Smooth muscle cell of the brain vasculature (primary cell): ENCODE measurements around the gene TMEM212.

ENCODE experiments used
- DNase-seq: peaks from one replicate; pipeline ENCODE4 v3.0.0-alpha.2; 2012; ENCODE audit warnings: low read depth, low spot score

The TMEM212 gene

DNA sequence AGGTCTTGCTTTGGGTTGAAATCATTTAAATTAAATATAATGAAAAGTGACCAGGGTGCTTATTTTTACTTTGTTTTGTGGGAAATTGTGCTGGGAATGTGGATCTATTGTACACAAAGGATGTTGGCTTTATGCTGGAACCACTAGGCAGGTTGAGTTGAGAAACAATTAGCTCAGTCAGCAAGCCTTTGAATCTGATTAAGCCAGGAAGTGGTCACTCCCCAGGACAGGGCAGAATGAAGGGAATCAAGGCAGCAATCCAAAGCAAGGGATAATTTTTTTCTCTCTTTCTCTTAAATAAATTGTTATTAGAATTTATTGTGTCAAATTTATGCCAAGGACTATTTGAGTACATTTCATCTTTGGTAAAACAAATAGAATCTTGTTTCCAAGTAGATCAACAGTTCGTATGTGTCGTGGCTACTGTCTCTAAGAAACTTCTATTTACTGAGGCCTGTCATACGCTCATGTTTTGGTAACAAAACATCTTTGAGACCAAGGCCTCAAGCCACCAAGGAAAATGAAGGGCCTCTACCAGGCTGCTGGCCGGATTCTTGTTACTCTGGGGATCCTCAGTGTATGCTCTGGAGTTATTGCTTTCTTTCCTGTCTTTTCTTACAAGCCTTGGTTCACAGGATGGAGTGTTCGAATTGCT, at the start of gene TMEM212:
Gene TMEM212 (plus strand): TSS at position 486 of the 655 bp plus-strand sequence. CDS start 35 bp downstream, at position 521.
- no peak for DNase-seq

DNA sequence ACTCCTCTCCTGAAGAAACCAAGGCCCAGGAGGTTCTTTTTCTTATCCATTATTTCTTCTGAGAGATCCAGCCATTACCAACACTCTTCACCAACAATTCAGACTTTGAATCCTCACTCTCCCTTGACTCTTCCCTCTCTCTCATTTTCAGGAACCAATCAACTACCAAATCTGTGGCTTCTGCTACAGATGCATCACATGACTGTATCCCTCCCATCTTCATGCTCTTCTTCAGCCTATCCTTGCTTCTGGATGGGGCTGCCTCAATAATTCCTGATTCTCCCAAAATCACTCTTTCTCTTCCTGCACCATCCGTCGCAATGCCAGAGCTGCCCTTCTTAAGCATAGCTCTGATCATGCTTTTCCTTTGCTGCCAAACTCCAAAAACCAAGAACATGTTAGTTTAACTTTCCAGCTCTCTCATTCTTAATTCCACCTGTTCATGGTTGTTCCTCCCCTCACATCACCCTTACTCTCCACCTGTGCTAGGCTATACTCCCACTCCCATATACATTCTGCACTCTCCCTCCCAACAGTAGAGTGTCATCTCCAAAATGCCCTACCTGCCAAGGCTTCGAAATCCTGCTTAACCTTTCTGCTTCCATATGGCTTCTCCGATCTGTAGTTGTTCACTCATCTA, 46.4 kb upstream of the TMEM212 start:
- DNase-seq: no peak

DNA sequence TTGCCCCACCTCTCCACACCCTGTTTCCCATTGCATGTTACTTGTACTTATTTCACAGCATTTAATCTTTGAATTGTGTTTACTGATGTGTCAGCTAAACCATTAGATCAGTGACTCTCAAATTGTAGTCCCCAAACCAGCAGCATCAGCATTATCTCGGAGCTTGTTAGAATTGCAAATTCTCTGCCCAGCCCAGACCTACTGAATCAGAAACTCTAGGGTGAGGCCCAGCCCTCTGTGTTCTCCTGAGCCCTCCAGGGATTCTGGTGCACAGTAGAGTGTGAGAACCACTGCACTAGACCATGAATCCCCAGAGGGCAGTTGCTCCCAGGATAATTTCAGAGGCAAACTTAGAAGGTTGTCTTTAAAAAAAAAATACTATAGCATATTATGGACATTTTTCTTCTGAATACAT, 45.9 kb upstream of the TMEM212 start:
- no peak for DNase-seq

DNA sequence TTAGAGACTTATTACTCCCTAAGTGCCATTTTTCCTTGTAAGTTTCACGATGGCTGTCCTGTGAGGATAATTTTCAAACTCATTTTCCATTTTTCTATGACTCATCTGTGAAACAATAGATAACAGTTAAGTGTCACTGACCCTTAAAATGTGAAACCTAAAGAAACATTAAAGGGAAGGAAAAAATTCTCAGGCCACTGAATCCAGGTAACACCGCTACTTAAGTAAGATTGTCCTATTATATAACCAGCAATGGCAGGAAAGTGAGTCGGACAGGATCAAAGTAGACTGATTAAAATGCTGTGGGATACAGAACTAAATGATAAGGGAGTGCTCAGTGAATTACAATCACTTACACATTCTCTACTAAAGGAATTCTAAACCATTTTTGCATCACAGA, 45.3 kb upstream of the TMEM212 start:
- no peak for DNase-seq

DNA sequence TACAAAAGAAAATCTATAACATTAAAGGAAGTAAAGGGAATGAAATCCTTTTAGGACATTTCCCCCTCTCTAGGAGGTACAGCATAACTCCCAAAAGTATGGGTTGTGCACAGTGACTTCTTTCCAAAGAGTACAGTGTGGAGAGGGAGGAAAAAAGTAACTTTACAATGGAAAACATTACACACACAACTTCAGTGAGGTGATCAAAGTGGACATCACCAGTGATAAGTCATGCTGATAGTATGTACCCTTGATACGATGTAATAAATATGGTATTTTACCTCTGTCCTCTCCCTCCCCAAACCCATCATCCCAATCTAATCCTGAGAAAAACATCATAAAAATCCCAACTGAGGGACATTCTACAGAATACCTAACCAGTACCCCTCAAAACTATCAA, 43.6 kb upstream of the TMEM212 start:
- DNase-seq: no peak

DNA sequence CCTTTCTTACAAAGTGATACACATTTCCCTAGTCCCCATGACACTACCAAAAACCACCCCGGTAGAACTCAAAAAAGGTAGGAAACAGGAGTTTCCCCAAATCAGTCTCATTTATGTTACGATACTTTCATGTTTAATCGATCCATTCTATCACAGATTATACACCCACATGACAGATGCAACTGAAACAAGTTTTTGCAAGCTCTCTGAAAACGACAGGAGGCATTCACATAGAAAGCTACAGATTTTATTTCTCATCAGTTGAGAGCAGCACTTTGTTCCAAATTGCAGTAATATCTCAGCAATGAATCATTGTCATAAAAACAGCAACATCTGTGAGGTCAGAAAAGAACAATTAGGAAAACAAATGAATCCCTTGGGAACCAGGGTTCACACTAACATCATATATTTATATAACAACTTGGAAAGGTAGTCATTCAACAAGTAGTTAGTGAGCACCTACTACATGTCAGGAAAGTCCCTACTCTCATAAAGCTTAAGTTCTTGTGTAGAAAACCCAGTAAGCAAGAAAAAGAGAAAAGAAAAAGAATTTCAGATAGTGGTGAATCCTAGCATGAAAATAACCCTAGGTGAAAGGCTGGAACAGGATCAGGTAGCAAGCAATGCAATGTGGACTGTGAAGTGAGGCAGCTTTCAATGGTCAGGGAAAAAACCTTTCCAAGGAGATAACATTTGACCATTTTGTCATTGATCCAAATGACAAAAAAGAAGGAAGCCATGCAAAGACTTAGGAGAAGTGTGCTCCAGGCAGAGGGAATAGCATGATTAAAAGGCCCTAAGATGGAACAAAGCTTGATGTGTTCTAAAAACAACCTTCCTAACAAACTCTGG, 41.2 kb upstream of the TMEM212 start:
- DNase-seq: no peak

DNA sequence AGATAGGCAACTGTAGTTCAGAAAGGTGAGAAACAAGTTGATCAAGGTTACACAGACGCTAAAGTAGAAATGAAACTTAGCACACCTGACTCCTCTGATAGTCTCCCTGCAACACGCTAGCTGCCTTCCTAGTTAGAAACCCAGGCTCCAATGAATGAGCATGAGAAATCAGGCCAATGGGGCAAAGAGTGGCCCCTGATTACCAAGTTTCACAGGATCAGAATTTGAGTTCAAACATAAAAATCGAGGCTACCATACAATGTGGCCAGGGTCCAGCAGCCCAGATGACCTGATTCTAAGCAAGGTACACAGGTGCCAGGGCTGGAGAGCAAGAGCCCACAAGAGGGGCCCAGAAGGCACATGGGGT, 40.6 kb upstream of the TMEM212 start:
- DNase-seq: no peak

DNA sequence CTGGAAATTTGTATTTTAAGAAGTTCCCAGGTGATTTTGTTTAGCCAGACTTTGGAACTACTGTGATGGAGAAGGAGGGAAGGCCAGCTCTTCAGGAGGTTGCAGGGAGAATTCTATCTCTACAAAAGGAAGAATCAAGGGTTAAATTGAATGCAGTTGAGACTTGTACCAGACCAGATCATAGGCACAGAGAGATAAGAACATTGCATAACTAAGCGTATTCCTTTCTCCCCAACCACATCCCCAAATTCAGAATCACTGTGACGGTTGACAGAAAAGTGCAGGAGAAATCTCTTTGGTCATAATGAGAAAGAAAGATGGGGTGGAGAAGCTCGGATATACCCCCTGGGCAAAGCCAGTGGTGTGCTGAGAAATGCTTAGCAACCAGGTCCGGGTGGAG, 40.1 kb upstream of the TMEM212 start:
- no peak for DNase-seq

DNA sequence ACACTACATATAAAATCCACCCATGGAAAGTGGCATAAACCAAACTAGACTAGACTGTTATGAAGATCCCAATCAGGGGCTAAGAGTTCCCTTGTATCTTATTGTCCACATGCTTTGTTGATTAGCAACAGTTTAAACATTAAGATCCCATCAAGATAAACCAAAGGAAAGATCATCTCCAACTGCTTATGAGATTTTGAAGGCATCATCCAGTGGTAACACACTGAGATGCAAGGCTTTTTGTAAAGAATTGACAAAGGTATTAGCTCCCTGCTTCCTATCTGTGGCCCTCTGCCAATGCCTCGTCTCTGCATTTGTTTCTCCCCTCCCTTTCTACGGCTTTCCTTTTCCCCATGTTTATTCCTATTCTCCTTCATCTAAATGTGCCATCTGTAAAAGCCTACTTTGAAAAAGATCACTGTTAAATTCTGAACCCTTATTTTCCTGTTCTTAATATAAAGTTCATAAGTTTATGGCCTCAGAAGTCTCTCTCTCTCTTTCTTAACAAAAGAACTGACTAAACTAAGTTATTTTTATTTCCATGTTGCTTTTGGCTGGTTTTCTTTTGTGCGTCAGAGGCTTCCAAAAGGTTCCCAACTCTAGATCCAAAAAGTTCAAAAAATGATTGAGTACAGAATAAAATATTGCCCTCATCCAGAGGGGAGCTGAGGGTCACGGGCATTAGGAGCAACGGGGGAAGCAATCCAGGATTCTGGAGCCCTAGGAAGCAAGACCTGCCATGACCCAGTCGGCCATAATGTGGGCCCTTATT, 38.3 kb upstream of the TMEM212 start:
- no peak for DNase-seq

DNA sequence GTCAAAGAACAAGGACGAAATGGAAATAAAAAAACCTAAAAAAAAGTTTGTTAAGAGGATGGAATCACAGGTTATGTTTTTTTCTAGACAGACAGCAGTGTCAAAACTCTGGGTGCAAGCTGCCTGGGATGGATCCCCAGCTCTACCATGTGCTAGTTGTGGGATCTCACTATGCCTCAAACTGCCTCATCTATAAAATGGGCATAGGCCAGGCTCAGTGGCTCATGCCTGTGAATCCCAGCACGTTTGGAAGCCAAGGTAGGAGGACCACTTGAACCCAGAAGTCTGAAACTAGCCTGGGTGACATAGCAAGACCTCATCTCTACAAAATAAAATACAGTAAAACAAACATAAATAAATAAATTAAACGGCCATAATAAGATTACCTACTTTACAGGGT, 37.5 kb upstream of the TMEM212 start:
- DNase-seq: no peak

DNA sequence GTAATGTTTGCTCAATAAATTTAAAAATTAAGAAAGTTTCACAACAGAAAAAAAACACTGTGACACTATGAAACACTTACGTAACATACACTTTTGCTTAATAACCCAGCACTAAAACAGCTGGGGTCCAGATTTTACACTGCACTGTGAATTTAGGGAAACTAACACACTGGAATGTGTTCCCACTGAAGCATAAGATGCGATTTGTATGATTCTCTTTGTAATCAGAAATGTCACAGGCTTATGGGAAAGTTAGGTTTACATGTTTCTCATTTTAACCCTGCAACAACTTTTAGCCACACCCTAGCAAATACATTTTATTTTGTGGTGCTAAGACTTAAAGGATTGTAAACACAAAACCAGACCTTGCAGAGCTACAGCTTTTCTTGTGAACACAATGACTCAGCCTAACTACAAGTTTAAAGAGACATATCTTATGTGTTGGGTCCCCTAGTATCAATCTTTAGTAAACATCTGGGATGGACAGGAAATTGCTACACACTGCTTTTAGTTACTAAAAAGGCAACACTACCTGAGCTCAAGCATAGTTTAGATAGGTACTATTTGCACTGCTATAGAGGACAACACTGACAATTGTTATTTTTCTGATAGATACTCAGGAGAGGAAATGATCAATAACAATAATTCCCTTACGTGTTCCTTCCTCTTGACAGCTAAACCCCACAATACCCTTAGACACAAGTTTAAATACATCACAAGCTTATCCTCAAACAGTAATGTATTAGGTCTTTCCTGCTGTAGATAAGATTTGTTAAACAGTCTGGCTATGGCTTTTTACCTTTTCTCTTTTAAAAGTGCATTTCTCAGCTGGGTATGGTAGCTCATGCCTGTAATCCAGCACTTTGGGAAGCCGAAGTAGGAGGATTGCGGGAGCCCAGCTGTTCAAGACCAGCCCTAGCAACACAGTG, 36.7 kb upstream of the TMEM212 start:
- DNase-seq: no peak

DNA sequence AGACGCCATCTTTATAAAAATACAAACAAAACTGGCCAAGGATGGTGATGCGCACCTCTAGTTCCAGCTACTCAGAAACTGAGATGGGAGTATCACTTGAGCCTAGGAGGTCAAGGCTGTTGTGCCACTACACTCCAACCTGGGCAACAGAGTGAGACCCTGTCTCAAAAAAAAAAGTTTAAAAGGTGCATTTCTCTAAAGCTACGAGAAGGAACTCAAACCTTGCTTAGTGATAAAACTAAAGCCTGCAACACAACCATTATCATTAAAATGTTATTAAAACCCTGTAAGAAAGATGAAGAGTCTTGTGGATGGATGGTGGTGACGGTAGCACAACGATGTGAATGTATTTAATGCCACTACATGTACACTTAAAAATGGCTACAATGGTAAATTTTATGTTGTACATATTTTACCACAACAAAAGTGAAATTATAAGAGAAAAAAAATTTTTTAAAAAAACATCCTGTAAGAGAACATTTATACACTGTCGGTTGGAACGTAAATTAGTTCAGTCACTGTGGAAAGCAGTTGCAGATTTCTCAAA, 35.9 kb upstream of the TMEM212 start:
- no peak for DNase-seq

DNA sequence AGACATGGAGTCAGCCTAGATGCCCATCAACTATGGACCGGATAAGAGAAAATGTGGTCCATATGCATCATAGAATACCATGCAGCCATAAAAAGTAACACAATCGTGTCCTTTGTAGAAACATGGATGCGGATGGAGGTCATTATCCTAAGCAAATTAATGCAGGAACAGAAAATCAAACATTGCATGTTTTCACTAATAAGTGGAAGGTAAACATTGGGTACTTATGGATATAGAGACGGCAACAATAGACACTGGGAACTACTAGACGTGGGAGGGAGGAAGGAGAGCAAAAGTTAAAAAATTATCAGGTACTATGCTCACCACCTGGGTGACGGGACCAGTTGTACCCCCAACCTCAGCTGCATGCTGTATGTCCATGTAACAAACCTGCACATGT, 35.3 kb upstream of the TMEM212 start:
- no peak for DNase-seq

DNA sequence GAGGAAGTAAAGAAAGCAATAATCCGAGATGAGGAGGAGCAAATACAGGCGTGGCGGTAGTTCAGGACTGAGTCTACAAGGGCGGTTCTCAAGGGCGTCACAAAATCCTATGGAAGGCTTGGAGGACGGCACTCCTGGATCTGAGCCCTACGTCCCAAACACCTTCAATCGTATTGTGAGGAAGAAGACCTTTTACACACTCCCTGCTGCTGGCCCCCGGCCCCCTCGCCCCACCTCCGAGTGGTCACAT, 33.6 kb upstream of the TMEM212 start:
- no peak for DNase-seq

DNA sequence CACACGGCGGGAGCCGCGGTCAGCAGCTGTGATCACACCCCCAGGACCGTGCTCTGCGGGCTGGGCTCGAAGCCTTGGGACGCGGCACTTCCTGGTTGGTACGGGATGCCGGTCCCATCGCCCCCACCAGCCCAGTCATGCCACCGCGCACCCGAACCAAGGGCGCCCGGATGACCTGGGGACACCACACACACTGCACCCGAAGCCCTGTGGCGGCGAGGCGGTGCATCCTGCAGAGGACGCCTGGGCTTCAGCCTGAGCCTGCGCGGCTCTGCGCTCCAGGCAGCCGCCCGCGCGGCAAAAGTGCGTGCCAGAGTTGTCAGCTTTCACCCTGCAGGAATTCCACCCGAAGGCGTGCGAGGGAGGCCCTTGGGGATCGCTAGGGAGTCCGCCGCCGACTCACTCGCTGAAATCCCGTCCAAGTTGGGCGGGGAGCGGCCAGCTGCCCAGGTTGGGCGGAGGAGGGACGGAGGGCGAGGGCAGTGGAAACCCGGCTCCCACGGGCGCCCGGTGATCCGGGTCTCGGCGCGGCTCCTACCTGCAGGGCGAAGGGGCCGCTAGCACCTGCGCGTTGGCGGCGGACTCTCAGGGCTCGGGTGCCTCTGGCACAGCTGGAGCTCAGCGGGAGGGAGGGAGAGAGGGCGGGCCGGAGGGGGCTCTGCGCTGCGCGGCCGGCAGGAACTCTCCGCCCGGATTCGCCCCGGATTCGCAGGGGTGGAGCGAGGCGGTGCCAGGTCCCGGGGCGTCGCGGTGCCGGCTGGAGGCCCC, 33.1 kb upstream of the TMEM212 start, which contains the start of gene PLD1:
Gene PLD1 (minus strand): TSS at position 623 of the 768 bp plus-strand sequence. CDS start 72,432 bp downstream, outside the sequence.
- no peak for DNase-seq

DNA sequence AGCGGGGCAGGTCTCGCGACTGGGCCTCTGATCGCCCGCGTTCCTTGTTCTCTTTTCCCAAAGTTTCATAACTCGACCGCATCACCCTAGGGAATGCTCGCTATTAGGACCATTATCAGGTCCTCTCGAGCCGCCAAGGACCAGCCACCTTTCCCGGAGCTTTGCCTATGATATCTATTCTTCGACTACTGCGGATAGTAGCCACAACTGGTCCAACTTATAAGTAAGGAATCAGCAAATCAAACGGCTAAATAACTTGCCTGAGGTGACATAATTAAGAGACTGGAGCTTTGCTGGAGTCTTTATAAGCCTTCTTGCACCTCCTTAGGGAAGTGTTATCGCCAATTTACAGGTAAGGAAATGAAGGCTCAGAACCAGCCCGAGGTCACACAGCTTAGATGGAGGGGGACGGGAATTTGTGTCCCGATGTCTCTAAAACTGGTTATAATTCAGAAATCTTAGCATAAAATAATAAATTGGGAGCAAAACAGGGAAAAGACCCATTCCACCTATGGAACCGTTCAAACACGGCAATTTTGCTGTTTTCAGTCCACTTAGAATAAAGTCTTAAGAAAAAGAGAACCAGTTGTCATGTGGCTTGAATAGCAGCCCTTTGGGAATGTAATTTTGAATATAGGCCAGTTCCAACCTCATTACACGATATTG, 32.4 kb upstream of the TMEM212 start:
- no peak for DNase-seq

DNA sequence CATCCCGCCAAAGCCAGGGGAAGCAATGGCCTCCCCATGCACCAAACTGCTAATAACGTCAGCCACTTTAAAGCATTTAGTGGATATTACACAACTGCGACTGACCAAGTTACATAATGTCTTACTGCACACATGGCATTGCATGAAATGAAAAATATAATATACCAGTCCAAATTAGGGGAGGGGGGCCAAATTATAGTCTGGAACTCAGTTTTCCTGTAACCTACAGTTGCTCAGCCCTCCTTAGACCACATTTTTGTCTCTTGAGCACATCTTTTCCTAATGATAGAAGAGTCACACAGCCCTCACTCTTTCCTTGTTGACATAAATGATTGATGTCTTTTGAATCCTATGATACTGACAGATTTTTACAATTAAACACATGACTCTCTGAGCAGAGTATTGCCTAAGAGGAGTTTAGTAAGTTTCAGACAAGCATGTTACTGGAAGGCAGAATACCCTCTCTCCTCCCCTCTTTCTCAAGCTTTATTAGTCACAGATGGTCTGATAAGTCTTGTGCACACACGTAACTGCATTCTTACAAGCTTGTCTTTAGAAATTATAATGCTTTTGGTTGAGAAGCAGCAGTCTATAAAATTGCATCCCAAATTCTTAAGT, 31.7 kb upstream of the TMEM212 start:
- no peak for DNase-seq

DNA sequence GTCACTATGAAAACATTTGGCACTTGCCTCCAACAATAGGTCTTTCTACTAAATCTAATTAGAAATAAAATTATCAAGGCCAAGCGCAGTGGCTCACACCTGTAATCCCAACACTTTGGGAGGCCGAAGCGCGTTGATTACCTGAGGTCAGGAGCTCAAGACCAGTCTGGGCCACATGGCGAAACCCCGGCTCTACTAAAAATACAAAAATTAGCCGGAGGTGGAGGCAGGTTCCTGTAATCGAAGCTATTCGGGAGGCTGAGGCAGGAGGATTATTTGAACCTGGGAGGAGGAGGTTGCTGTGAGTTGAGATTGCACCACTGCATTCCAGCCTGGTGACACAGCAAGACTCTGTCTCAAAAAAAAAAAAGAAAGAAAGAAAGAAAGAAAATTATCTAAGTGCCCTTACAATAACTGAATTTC, 31.2 kb upstream of the TMEM212 start:
- DNase-seq: no peak

DNA sequence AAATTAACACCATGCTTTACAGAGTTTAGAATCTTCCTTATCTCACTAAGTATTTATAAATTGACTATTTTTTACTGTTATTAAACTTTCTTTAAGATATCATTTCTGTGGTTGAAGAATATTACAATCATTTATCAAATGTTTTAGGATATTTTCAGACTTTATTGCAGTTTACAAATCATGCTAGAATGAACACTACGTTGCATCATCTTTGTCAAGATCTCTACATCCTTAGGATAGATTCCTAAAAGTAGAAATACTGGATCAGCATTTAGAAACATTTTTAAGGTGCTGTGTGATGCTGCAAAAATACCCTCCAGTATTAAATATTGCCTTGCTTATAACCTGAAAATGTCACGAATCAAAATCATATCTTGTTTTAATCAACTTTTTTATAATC, 30.3 kb upstream of the TMEM212 start:
- DNase-seq: no peak
